NCI-H2081 (cell line): ENCODE measurements around the gene TMPRSS13.

ENCODE experiments used
- DNase-seq, 2 experiments: peaks; one replicate each; lab custom pipeline; 2025; lab: John Stamatoyannopoulos, UW

The TMPRSS13 gene

DNA sequence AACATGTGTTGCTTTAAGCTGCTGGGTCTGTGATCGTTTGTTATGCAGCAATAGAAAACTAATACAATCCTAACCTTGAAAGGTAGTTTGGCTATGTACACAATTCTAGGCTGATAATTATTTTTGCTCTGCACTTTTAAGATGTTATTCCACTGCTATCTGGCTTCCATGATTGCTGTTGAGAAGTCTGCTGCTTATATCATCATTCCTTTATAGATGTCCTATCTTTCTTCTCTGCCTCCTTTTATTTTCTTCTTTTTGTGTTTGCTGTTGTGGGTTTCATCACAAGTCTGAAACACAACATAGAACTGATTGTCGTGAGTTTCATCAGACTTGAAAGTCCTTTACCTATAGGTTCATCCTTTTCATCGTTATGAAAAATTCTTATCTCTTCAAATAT lies 76.9 kb downstream of the TMPRSS13 start:
- no peak for DNase-seq

DNA sequence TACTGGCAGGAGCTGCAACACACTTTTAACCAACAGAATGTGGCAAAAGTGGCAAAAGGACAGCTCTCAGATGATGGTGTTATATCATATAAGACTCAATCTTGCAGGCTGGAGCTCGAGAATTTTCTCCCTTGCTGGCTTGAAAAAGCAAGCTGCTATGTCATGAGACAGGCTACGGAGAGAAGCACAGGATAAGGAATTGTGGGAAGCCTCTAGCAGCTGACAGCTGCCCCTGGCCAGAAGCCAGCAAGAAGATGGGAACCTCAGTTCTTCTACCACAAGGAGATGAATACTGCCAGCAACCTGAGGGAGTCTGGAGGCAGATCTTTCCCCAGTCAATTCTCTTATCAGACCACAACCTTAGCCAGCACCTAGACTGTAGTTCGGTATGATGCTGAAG lies 77.3 kb downstream of the TMPRSS13 start:
- no peak for DNase-seq

DNA sequence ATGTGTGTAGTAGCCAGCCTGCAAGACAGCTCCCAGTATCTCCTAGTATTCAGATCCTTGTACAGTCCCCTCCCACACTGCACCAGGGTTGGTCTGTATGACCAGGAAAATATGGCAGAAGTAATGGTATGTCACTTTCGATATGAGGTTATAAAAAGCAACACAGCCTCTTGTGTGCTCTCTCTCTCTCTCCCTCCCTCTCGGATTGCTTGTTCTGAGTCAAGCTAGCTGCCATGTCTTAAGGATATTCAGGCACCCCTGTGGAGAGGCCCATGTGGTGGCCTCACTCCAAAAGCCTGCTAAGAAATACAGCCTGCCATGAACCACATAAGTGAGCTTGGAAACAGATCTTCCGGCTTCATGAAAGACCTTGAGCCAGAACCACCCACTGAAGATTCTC lies 78.1 kb downstream of the TMPRSS13 start:
- no peak for DNase-seq
